Activated T-helper 1 cell treated with Interleukin-2 at 50 U/mL for 16 hours (primary cell): ENCODE results near the gene ZNF79.

Source experiments
- DNase-seq: peaks from one replicate; pipeline ENCODE4 v3.0.0-alpha.2; 2020; ENCODE audit warnings: low read depth

The ZNF79 gene

GRCh38 chr9:127428348-127428747, 4.2 kb downstream of the ZNF79 start:
- DNase-seq = no peak

- DNase-seq = no peak
Observed at GRCh38 chr9:127430415-127430814, 6.2 kb downstream of the ZNF79 start.

GRCh38 chr9:127437497-127438264, 13.5 kb downstream of the ZNF79 start:
- DNase-seq = no peak

GRCh38 chr9:127438394-127438793, 14.2 kb downstream of the ZNF79 start:
- no peak for DNase-seq

GRCh38 chr9:127444283-127444920, 20.2 kb downstream of the ZNF79 start:
- no peak for DNase-seq

GRCh38 chr9:127444921-127445850, 21.0 kb downstream of the ZNF79 start:
- DNase-seq = no peak

- no peak for DNase-seq
Observed at GRCh38 chr9:127445851-127446712, 21.9 kb downstream of the ZNF79 start.

GRCh38 chr9:127446713-127447415, 22.7 kb downstream of the ZNF79 start:
- no peak for DNase-seq

GRCh38 chr9:127447416-127448111, 23.4 kb downstream of the ZNF79 start:
- no peak for DNase-seq

GRCh38 chr9:127448112-127448805, 24.1 kb downstream of the ZNF79 start:
- DNase-seq = no peak

GRCh38 chr9:127449332-127449966, 25.3 kb downstream of the ZNF79 start:
- DNase-seq = no peak

GRCh38 chr9:127450243-127450760, 26.1 kb downstream of the ZNF79 start:
- DNase-seq = no peak

- DNase-seq = peak; percentile 95
Observed at GRCh38 chr9:127450830-127451607, 26.8 kb downstream of the ZNF79 start, which contains the start of the genes LRSAM1 and RPL12. TSS of gene LRSAM1 (plus strand) at chr9:127451510. CDS start at chr9:127454528, 3,018 bp downstream. TSS of gene RPL12 (minus strand) at chr9:127451406. CDS start at chr9:127451317, 89 bp downstream.

GRCh38 chr9:127451608-127451857, 27.4 kb downstream of the ZNF79 start:
- no peak for DNase-seq

GRCh38 chr9:127451858-127452656, 27.9 kb downstream of the ZNF79 start:
- DNase-seq = no peak

GRCh38 chr9:127452691-127453090, 28.5 kb downstream of the ZNF79 start:
- DNase-seq = no peak

GRCh38 chr9:127455324-127455992, 31.3 kb downstream of the ZNF79 start:
- DNase-seq = no peak
